Liver (tissue), 2 donors: Measurements from ENCODE around the gene KDM2A.

ENCODE experiments used
- ATF3 ChIP-seq: IDR thresholded peaks from 2 replicates; pipeline ENCODE4 v1.6.1; 2016; ENCODE audit warnings: antibody characterized with exemption
- YY1 ChIP-seq: IDR thresholded peaks from 2 replicates; pipeline ENCODE4 v1.6.1; 2016; ENCODE audit warnings: antibody characterized with exemption, mild to moderate bottlenecking
- donor health status: healthy.

DNA sequence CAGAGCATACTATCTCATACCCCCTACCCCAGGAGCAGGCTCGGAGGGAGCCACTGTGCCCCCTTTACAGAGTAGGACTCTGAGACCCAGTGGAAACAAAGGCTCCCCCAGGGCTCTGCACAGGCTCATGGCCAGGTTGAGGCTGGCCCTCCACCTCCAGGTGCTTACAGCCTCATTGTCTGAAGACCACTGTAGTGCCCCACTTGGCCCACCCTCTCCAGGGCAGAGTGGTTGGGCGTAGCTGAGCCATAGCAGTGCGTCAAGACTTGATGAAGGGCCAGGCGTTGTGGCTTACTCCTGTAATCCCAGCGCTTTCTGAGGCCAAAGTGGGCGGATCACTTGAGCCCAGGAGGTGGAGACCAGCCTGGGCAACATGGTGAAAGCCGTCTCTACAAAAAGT, 171.7 kb downstream of the KDM2A start:
- TF ChIP-seq YY1 (no peak), ATF3 (no peak)
